T-helper 22 cell (primary cell): ENCODE data around the gene SEPSECS.

ENCODE experiments used
- DNase-seq: peaks from one replicate; pipeline ENCODE4 v3.0.0-alpha.2; 2020; ENCODE audit warnings: low read depth

The SEPSECS gene

DNA sequence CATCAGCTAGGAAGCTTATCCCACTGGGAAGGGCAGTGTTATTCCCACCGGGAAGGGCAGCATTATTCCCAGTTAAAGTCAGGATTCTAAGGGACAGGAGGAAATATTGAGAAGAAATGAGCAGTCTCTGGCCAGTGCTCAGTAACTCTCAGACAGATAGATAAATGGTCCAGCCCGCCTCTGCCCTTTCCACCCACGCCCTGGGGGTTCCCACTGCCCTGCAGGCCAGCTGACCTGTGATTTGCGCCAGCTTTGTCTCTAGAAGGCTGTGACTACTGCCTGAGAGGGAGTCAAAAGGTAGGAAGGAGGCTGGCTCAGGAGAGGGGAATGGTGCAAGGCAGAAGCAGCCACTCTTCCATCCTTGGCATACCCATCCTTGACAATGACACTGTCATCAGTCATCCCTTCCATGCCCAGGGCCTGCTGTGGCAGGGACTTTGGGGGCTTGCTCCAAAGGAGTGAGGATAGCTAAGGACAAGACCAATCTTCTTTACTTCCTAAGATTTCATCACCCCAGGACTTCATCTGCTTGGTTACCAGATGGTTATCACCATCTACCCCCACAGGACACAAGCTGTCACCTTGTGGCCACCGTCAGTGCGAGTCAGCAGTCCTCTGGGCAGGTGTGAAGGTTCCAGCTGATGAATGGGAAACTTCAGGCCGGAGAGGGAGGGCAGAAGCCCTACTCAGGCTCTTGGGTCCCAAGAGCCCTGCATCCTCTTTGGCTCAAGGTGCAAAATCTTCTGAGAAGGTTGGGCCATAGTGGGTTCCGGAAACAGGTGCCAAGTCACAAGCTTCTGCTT lies 49.5 kb downstream of the SEPSECS start:
- DNase-seq, result no peak

DNA sequence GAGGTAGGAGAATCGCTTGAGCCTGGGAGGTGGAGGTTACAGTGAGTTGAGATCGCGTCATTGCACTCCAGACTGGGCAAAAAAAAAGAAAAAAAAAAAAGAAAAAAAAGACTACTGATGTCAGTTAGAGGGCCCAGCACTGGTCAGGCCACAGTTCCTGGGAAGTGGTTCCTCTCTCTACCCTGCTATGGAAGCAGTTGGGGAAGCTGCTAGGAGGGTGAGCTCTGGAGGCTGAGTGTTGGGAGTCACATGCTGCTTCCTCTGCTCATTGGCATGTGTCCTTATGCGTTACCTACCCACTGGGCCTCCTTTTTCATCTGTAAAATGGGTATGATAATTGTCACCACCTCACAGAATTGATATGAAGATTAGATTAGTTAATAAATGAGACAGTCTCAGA lies 50.7 kb downstream of the SEPSECS start:
- DNase-seq, result no peak

DNA sequence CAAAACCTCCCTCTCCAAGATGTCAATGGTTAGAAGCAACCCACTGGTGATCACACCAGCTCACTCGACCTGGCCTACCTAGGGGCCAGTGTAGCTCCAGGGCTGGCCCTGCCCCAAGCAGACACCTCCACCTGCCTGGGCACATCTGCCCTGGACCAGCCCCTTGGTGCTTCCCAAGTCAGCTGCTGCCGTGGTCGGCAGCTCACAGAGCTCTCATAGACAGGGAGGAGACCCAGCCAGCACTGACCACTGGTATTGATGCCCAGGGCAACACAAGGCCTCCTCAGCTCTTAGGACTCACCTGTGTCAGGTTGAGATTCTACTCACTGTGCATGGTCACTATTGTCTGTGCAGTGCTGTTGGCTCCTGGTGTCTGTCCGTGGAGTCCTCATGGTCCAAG lies 51.7 kb downstream of the SEPSECS start:
- no peak for DNase-seq

DNA sequence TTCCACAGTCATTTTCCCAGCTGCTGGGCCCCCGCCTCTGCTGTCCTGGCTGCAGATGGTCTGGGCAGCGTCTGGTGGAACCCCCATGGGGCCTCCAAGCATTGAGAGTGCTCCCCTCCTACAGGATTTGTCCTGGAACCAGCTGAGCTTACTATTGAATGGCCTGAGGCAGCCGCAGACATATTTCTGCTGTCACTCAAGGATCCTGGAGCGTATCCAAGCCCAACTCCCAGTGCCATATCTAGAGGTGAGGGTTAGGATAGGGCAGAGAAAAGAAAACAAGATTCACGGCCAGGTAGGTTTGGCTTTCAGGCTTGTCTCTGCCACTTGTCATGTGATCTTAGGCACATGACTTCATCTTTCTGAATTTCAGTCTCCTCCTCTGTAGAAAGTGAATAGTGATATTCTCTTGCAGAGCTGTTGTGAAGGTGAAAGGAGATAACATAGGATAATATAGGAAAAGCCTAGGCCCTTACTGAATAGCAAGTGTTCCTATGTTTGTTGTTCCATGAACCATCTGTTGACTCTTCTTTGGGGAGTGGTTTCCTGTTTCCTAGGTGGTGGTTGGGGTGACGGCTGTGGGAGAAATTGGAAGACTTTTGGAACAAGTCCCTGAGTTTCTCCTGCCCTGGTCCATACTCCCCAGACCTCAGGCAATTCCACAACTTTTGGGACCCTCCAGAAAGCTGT lies 52.3 kb downstream of the SEPSECS start:
- no peak for DNase-seq

DNA sequence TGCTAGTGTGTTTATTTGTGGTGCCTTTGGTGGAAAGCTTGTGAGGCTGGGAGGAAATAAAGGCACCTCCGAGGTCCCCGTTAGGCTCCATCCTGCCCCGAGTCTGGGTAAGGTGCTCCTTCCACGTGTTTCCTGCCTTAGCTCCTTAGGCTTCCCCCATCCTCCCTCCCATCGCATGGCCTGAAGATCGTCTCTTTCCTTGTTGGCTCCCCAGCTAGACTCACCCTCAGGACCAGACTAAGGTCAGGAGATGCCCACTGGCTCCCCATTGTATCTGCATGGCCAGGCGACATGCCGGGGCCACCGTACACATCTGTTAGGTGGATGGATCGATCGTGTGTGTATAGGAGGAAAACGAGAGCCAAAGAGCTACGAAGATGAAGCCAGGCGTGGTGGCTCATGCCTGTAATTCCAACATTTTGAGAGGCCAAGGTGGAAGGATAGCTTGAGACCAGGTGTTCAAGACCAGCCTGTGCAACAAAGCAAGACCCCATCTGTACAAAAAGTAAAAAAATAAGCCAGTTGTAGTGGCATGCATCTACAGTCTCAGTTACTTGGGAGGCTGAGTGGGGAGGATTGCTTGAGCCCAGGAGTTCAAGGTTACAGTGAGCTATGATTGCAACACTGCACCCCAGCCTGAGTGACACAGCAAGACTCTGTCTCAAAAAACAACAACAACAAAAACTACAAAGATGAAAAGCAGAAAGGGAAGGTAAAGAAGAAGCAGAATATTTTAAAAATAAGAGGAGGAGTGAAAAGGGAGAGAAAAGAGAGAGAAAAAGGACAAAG lies 53.7 kb downstream of the SEPSECS start:
- DNase-seq, result no peak

DNA sequence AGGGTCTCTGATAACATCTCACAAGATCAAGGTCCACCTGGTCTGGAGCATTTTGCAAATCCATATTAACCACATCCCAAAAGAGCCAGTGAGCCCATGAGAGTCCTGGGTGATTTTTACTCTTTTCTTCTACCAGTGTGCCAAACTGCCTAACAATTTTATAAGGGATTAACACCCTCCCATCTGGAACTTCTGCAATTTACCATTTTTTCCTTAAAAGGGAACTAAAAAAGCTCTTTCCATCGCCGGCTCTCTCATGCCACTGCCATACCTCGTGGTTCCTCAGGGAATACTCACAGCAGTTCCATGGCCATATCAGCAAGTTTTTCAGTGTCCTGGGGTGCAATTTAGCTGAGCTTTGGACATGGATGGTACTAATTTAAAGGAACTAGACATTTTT lies 55.7 kb downstream of the SEPSECS start:
- DNase-seq, result no peak

DNA sequence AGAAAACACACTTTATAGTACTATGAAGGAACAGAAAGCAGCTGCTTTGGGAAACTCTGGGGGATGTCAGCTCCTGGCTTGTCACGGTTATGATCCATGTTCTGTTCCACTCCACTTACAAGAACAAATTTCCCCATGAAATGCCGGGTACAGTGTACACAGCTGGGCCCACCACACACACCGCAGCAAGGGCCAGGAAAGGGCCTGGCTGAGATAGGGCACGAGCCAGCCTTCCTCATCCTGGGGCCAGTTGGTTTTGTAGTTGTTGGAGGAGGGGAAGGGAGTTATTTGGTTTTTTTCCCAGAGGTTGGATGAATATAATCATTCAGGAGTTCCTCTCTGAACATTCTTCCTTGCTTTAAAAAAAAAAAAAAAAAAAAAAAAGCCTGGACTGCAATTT lies 56.8 kb downstream of the SEPSECS start:
- DNase-seq, result no peak

DNA sequence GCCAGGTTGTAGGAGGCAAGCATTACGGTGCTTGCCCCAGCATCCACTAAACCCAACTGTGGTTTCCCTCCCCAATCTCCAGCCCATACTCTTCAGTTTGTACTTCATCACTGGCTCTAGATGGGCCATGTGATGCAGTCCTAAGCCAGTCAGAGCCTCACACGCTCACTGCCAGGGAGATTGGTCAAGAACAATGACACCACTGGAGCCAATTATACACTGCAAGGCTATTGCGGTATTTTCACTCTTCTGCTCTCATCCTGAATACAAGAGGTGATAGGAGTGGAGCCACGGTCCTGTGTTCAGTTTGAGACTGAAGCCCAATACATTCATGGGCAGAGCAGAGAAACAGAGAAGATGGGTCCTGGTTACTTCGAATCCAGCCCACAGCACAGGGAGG lies 58.4 kb downstream of the SEPSECS start:
- no peak for DNase-seq

DNA sequence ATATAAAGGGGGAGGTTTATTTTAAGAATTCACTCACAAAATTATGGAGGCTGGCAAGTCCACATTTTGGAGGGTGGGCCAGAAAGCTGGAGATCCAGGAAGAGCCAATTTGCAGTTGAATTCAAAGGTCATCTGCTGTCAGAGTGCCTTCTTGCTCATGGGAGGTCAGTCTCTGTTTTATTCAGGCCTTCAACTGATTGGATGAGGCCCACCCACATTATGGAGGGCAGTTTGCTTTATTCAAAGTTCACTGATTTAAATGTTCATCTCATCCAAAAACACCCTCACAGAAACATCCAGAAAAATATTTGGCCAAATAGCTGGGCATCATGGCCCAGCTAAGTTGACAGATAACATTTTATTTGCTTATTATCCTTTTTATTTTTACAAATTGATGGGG lies 59.5 kb downstream of the SEPSECS start:
- DNase-seq, result no peak

DNA sequence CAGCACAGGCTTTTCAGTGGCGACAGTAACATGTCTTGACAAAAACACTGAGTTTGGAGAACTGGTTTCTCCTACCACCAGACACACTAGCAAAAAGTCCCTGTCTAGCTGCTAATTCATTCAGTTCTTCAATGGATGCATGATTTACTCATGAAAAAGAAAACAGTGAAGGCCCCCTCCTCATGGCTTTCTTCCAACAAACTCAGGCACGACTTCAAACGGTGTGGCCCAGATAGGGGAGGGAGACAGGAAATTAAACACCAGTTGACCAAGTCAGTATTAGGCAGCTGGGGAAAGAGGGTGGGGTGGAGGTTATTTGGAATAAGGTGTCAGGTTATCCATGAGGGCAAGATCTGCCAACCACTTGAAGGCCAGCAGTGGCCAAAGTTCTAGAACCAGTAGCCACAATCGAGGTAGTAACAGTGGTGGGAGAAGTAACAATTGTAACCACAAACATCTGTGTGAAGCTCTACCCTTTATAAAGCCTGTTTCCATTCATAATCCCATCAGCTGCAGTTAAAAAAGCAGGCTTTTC lies 60.2 kb downstream of the SEPSECS start:
- no peak for DNase-seq

DNA sequence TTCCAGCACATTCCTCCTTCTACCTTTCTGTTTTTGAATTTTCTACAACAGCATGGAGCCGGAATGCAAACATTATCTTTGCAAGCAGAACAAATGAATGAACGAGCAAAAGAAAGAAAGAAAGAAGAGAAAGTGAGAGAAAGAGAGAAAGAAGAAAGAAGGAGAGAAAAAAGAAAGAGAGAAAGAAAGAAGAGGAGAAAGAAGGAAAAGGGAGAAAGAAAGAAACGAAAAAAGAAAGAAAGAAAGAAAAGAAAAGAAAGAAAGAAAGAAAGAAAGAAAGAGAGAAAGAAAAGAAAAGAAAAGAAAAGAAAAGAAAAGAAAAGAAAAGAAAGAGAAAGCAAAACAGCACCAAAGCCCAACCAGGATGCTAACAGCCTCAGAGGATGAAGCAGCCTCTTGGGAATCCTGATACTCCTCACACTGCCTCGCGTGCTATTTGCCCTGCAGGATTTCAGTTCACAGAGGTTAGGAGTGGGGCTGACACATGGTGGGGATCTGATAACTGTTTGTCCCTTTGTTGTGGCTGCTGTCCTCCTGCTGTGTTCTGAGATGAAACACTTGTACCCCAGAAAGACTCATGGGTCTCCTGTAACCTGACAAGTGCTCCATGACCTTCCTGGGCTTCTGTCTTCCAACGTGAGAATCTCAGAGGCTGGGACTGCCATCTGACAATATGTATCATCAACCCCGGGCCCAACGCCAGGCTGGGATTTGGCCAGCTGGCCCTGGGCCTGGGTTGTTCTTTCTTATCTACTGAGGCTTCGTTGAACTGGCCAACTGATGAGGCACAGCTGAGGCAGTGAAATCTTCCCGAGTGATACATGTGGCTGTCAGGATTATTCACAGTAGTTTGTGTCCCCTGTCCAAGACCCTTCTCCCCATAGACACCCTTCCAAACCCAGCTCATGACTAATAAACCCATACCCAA lies 61.0 kb downstream of the SEPSECS start:
- DNase-seq, result no peak

DNA sequence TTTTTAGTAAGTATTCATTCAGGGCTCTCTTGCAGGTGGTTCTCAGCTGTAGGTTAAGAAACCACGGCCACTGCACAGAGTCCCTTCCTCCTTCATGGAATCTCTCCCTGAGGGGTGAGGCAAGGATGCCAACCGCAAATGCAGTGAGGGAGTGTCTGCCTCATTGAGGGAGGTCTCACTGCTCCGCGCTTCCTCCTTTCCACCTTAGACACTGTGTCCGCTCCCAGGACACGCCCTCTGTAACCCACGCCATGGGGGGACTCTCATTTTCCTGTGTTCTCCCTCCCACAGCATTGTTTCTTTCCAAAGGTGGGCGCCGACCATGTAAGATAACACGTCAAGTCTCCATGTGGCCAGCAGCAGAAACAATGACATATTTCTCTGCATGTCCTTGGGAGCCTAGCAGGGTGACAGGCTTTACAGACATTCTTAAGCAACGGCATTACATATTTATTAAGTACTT lies 63.2 kb downstream of the SEPSECS start:
- no peak for DNase-seq

DNA sequence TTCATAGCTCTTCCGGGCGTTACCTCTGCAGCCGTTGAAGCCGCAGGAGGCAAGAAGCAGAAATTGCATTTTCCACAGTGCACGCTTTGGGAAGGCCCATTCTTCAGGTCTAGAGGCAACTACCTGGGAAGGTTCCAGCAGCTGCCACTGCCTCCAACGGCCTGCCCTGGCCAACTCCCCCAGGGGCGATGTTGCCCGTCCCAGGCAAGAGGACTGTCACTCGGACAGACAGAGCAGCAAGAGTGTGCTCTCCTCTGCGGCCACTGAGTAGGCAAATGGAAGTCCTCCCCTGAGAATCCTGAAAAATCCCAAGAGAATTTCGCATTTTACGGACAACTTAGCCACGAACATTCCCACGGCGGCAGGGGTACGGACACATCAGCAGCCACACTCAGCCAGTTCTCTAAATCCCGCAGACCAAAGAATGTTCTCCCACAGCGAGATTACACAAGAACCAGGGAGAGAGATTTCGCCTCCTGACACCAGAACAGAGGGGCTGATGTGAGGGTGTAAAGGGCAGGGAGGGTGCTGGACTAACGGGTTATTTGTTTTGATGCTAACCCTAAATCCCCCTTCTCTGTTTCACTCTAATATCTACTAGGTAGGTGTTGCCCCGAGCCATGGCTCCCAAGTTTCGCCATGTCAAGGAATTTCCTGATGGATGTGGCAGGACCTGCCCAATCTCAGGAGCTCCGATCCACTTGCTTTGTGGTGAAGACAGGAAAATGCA lies 63.8 kb downstream of the SEPSECS start:
- DNase-seq, result no peak

DNA sequence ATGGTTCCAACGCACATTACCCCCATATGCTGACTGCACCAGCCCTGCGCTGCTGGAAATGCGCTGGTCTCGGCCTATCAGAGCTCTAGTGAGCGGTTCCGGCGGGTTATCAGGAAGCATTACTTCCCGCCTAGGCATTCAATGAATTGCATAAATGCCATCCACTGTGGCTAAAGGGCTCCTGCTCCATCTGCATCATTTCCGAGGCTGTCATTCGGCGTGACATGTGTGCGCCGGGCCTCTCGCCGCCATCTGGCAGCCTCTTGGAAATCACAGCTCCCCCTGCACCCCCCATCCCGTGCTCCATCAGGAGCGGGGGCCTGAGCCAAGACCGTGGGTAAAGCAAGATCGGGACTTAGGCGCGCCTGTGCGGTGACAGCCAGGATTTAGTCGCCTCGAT lies 64.4 kb downstream of the SEPSECS start:
- DNase-seq, result no peak

DNA sequence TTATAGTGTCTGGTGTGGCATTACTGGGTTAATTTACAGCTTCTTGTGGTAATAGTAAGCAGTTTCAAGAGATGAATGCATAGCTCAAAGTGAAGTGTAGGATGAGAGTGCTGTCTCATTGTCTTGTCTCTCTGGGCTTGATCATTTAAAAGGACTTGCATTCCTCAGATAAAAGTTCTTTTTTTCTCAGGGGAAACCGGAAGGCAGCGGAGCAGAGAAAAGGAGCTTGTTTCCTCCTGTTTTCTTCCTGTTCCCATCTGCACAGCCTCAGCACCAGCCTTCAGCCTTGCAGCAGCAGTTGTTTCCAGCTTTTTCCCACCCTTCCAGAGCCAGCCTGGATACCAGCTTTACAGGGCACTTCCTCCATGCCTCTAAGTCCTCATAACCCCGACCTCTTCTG lies 68.1 kb downstream of the SEPSECS start:
- no peak for DNase-seq

DNA sequence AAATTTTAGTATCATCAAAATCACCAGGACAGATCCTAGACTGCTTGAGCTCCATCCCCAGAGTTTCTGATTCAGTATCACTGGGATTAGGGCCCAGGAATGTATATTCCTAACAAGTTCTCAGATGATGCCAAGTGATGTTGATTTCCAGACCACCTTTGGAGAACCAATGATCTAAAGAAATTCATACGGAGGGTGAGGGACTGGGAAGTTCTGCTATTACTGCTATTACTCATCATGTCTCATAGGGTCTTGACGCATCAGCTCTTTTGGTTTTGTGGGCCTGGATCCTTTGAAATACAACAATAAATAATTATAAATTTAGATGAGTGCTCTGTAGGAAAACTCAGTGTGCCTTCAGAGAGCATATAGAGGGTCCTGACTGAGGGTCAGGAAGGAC lies 69.7 kb downstream of the SEPSECS start:
- DNase-seq, result no peak

DNA sequence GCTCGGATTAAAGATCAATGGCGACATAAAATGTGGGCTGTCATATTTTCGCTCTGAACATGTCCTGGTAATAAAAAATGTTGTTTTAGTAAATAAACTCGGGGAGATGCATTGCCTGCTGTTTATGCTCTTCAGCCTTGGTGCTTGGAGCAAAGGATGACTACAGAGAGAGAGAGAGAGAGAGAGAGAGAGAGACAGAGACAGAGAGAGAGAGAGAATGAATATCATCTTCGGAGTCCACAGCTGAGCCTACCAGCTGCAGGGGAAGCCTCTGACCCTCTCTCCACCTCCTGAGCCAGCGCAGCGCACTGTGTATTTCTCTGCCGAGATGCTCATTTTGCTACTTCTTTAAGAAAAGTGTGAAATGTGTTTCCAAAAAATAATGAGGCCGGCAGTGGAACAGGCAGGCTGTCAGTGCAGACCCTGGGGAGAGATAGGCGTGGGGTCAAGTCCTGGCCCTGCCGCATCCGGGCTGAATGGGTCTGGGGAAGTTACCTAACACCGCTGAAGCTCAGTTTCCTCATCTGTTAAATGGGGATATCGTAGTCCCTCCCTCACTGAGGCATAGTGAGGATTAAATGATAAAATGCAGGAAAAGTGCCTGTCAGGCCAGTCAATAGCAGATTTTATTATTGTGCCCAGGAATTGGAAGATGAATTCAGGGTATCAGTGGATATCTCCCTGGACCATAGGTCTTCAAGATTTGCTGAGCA lies 71.0 kb downstream of the SEPSECS start:
- no peak for DNase-seq

DNA sequence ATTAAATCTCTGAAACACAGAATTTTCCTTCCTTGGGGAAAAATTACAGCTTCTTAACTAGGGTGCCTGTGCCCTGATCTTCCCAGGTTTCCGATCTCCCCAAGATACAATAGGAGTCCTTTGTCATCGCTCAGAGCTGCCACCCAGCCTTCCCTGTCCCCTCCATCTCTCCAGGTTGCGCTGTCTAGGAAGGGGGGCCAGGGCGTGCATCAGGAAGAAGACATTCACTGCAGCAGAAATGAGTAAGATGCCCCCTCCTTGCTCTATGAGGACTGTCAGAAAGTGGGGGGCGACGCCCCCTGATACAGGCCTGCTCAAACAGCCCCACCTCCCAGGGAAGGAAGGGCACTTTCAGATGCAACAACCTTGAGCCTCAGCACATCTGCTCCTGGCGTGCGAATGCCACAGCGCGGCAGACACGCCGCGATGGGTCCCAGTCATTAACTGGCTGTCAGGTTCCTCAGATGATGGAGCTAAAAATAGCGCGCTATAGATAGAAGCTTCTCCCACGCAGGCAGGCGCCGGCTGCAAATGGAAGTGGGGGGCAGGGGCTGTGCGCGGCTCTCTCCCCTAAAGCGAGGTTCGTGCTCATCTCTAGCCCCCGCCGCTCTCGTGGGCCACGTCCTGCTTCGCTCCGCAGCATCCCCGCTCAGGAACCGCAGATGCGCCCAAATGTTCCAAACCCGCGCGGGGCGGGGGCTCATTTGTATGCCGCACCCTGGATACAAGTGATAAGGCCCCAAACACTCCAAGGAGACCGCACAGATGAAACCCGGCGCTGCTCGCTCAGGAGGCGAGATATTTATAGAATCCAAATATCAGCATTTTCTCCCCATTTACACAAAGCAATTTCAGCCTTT lies 71.9 kb downstream of the SEPSECS start:
- no peak for DNase-seq

DNA sequence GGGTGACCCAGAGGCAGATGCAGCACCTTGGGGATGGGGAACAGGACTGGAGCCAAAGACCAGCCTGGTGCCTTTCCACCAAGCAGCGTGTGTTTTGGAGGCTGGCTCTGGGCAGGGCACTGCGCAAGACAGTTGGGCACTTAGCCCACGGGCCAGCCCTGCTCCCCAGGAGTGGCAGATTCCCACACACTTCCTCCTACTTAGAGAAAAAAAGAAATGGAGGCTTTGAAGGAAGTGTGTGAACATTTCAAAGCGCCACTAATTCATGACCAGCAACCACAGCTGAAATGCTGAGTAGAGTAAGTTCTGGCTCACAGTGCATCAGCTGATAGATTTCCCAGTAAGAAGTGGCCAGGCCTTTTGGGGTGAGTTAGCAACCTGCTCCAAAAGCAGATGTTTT lies 74.6 kb downstream of the SEPSECS start:
- DNase-seq, result no peak
